Fibroblast of skin of left biceps (primary cell): ENCODE measurements around the gene GLYATL2.

ENCODE experiments used
- DNase-seq, 2 experiments: peaks; one replicate each; pipeline ENCODE4 v3.0.0-alpha.2; 2013; ENCODE audit warnings: low read depth in 2 of 2

Gene GLYATL2

GRCh38 chr11:58844361-58845005, at the start of gene GLYATL2:
Gene GLYATL2 (minus strand): TSS chr11:58844704. CDS start chr11:58839612, 5,092 bp downstream.
- DNase-seq = no peak

- no peak for DNase-seq
Observed at GRCh38 chr11:58893899-58894298, 49.4 kb upstream of the GLYATL2 start.

GRCh38 chr11:58888579-58888978, 44.1 kb upstream of the GLYATL2 start:
- no peak for DNase-seq

- DNase-seq = no peak
Observed at GRCh38 chr11:58887452-58887851, 42.9 kb upstream of the GLYATL2 start.

- DNase-seq = no peak
Observed at GRCh38 chr11:58880625-58881024, 36.1 kb upstream of the GLYATL2 start.

- DNase-seq = no peak
Observed at GRCh38 chr11:58880166-58880565, 35.7 kb upstream of the GLYATL2 start.

- no peak for DNase-seq
Observed at GRCh38 chr11:58867556-58867955, 23.1 kb upstream of the GLYATL2 start.

- peak in 1 of 2 experiments; percentile 1 for DNase-seq
Observed at GRCh38 chr11:58866788-58867187, 22.3 kb upstream of the GLYATL2 start.

- no peak for DNase-seq
Observed at GRCh38 chr11:58864335-58864734, 19.8 kb upstream of the GLYATL2 start.

- DNase-seq = no peak
Observed at GRCh38 chr11:58863697-58864096, 19.2 kb upstream of the GLYATL2 start.

GRCh38 chr11:58861533-58861932, 17.0 kb upstream of the GLYATL2 start:
- DNase-seq = no peak

GRCh38 chr11:58856806-58857205, 12.3 kb upstream of the GLYATL2 start:
- no peak for DNase-seq

GRCh38 chr11:58845386-58845785, 882 bp upstream of the GLYATL2 start:
- no peak for DNase-seq

GRCh38 chr11:58837707-58838388, 6.7 kb downstream of the GLYATL2 start:
- no peak for DNase-seq

GRCh38 chr11:58832056-58832645, 12.4 kb downstream of the GLYATL2 start:
- peak in 1 of 2 experiments; percentile 19 for DNase-seq

- DNase-seq = no peak
Observed at GRCh38 chr11:58830673-58831301, 13.7 kb downstream of the GLYATL2 start.

GRCh38 chr11:58829786-58830185, 14.7 kb downstream of the GLYATL2 start:
- DNase-seq = peak; percentile 68 to 74

- DNase-seq = no peak
Observed at GRCh38 chr11:58813693-58814092, 30.8 kb downstream of the GLYATL2 start.

- DNase-seq = no peak
Observed at GRCh38 chr11:58811499-58811898, 33.0 kb downstream of the GLYATL2 start.

GRCh38 chr11:58807343-58807742, 37.2 kb downstream of the GLYATL2 start:
- no peak for DNase-seq

- DNase-seq = no peak
Observed at GRCh38 chr11:58805065-58805464, 39.4 kb downstream of the GLYATL2 start.

GRCh38 chr11:58801974-58802545, 42.4 kb downstream of the GLYATL2 start:
- no peak for DNase-seq
